Upper lobe of left lung (tissue), 6 donors: ENCODE data around the gene ANKUB1. TPM values are rescaled to one million over a fixed set of nuclear protein-coding genes. Genes with fewer than 3 reads are reported as not detected.

ENCODE experiments used
- ATAC-seq, 2 donors: fragments of 200-7000 bp; cut with Tn5 transposase; one replicate each; pipeline ENCODE4 v1.9.1; 2022; ENCODE audit warnings: mild to moderate bottlenecking in 2 of 2, moderate library complexity in 2 of 2; ENCODE audit not compliant: low FRiP score in 2 of 2
- DNase-seq, 2 donors: peaks; one replicate each; pipeline ENCODE4 v3.0.0-alpha.2; 2019 to 2020
- H3K27ac ChIP-seq, 4 donors: fragments of 200-600 bp; sonication (generic); one replicate each; pipeline ENCODE4 v1.5.1; 2016 to 2019
- H3K27me3 ChIP-seq, 4 donors: fragments of 200-600 bp; sonication (generic); one replicate each; pipeline ENCODE4 v1.5.1; 2017 to 2019
- H3K36me3 ChIP-seq, 4 donors: fragments of 200-600 bp; sonication (generic); one replicate each; pipeline ENCODE4 v1.5.1; 2016 to 2019
- H3K4me1 ChIP-seq, 4 donors: fragments of 200-600 bp; sonication (generic); one replicate each; pipeline ENCODE4 v1.5.1; 2018 to 2019
- H3K4me3 ChIP-seq, 4 donors: fragments of 200-600 bp; sonication (generic); one replicate each; pipeline ENCODE4 v1.5.1; 2017 to 2019; ENCODE audit warnings: mild to moderate bottlenecking in 2 of 4, moderate library complexity in 1 of 4
- H3K9me3 ChIP-seq, 4 donors: fragments of 200-600 bp; sonication (generic); one replicate each; pipeline ENCODE4 v1.5.1; 2018 to 2019
- CTCF ChIP-seq, 6 experiments: fragments of 450-650 bp in 4 of 6; fragments of 200-600 bp in 2 of 6; sonication (generic) in 2 of 6; IDR thresholded peaks; one replicate each; pipeline ENCODE4 v1.5.1; 2016 to 2019; ENCODE audit warnings: antibody characterized with exemption in 6 of 6
- EP300 ChIP-seq, 4 donors: sonication (generic); formaldehyde crosslinking; IDR thresholded peaks; one replicate each; pipeline ENCODE4 v1.5.1; 2017; ENCODE audit warnings: antibody characterized with exemption in 4 of 4, control low read depth in 2 of 4
- POLR2A ChIP-seq, 4 donors: fragments of 450-650 bp; IDR thresholded peaks; one replicate each; pipeline ENCODE4 v1.5.1; 2016 to 2017; ENCODE audit warnings: antibody characterized with exemption in 4 of 4, mild to moderate bottlenecking in 2 of 4
- POLR2AphosphoS5 ChIP-seq, 2 donors: sonication (generic); formaldehyde crosslinking; IDR thresholded peaks; one replicate each; pipeline ENCODE4 v1.5.1; 2017; ENCODE audit warnings: antibody characterized with exemption in 2 of 2
- WGBS, 2 donors: methylation state at CpG; one replicate each; pipeline ENCODE4 v1.1.5; 2017 to 2018; 5-methylcytosine and 5-hydroxymethylcytosine counted together
- total RNA-seq, 6 donors: library from RNA; depleted of rRNA in 4 of 6; stranded (reverse); fragments of >200 nt in 4 of 6; gene quantifications; one replicate each; pipeline versions ENCODE4 v1.1.0 to v1.2.1, GENCODE V29; 2016 to 2021
- donor health status: DM: no; HTN: no; CAD: no; lungs with moderate emphysema.
- donor health status: DM: no; HTN: yes; CAD: no; lungs with severe emphysema.

ANKUB1 gene
- total RNA-seq, 6 donors from 2014 or later, result 1.4 to 24.5 (median 3.1) TPM; not detected in 1

GRCh38 chr3:149790698-149791097, 1.7 kb downstream of the ANKUB1 start:
- 72 to 82% methylated on average over 3 of the region's 3 CpGs for WGBS, 2 donors
- H3K27me3 ChIP-seq, result no peaks in the 10 kb centered on the region
- H3K4me1 ChIP-seq, result no peaks in the 10 kb centered on the region
- TF ChIP-seq EP300 (IDR thresholded peaks at IDR 0.05) (no peak), POLR2A (IDR thresholded peaks at IDR 0.05) (no peak), CTCF (IDR thresholded peaks at IDR 0.05) (no peak)
- ATAC-seq (no peak), DNase-seq (no peak)
- no peak overlapping the region for H3K4me3 ChIP-seq
- H3K27ac ChIP-seq, result no peak overlapping the region
- H3K36me3 ChIP-seq, result no peaks in the 10 kb centered on the region
- H3K9me3 ChIP-seq, result no peaks in the 10 kb centered on the region

GRCh38 chr3:149790268-149790667, 2.1 kb downstream of the ANKUB1 start:
- DNase-seq, result no peak
- peak in 1 of 2 donors; percentile 50 for ATAC-seq
- TF ChIP-seq POLR2AphosphoS5 (IDR thresholded peaks at IDR 0.05), result no peak
- 74 to 84% methylated on average over 2 of the region's 2 CpGs for WGBS, 2 donors
- Histone ChIP-seq H3K9me3 (no peaks in the 10 kb centered on the region), H3K4me1 (no peaks in the 10 kb centered on the region), H3K27ac (no peak overlapping the region), H3K27me3 (no peaks in the 10 kb centered on the region), H3K36me3 (no peaks in the 10 kb centered on the region), H3K4me3 (no peak overlapping the region)

GRCh38 chr3:149784064-149784704, 8.2 kb downstream of the ANKUB1 start:
- ATAC-seq (no peak), DNase-seq (no peak)
- Histone ChIP-seq H3K36me3 (no peaks in the 10 kb centered on the region), H3K4me1 (peaks cover 0 to 6% (median 1%) of the 10 kb centered on the region in 4 donors), H3K27ac (peak overlapping the region in 2 of 4 donors; percentile 37 to 46), H3K4me3 (no peak overlapping the region), H3K9me3 (no peaks in the 10 kb centered on the region), H3K27me3 (no peaks in the 10 kb centered on the region)
- WGBS, 2 donors, result 86 to 88% methylated on average over 5 of the region's 5 CpGs
- no peak for TF ChIP-seq POLR2A (IDR thresholded peaks at IDR 0.05)
- no peak for TF ChIP-seq CTCF (IDR thresholded peaks at IDR 0.05)
- TF ChIP-seq POLR2AphosphoS5 (IDR thresholded peaks at IDR 0.05), result no peak
- TF ChIP-seq EP300 (IDR thresholded peaks at IDR 0.05), result no peak

- Histone ChIP-seq H3K4me1 (peaks cover 0 to 6% (median 1%) of the 10 kb centered on the region in 4 donors), H3K27me3 (no peaks in the 10 kb centered on the region), H3K4me3 (no peak overlapping the region), H3K9me3 (no peaks in the 10 kb centered on the region), H3K27ac (peak overlapping the region in 1 of 4 donors; percentile 53), H3K36me3 (no peaks in the 10 kb centered on the region)
- ATAC-seq, result peak in 1 of 2 donors; percentile 73
- TF ChIP-seq CTCF (IDR thresholded peaks at IDR 0.05) (no peak), POLR2AphosphoS5 (IDR thresholded peaks at IDR 0.05) (no peak), POLR2A (IDR thresholded peaks at IDR 0.05) (no peak), EP300 (IDR thresholded peaks at IDR 0.05) (no peak)
- DNase-seq, result no peak
These were observed 8.8 kb downstream of the ANKUB1 start for GRCh38 chr3:149783576-149783975.

GRCh38 chr3:149781741-149782140, 10.6 kb downstream of the ANKUB1 start:
- no peak for TF ChIP-seq POLR2AphosphoS5 (IDR thresholded peaks at IDR 0.05)
- TF ChIP-seq CTCF (IDR thresholded peaks at IDR 0.05), result no peak
- no peak for TF ChIP-seq EP300 (IDR thresholded peaks at IDR 0.05)
- TF ChIP-seq POLR2A (IDR thresholded peaks at IDR 0.05), result no peak
- H3K27ac ChIP-seq, result peak overlapping the region in 2 of 4 donors; percentile 38 to 43
- no peaks in the 10 kb centered on the region for H3K9me3 ChIP-seq
- H3K27me3 ChIP-seq, result no peaks in the 10 kb centered on the region
- no peak for ATAC-seq
- peaks cover 0 to 6% (median 1%) of the 10 kb centered on the region in 4 donors for H3K4me1 ChIP-seq
- no peak overlapping the region for H3K4me3 ChIP-seq
- whole genome bisulfite sequencing, 2 donors, result 87 to 91% methylated on average over 3 of the region's 3 CpGs
- no peak for DNase-seq
- no peaks in the 10 kb centered on the region for H3K36me3 ChIP-seq
